GM12801 (cell line): ENCODE data around the gene VEGFC.

Experiments used
- TF ChIP-seq, protein P1 (sequence below): IDR thresholded peaks from one replicate; pipeline ENCODE4 v1.5.1; 2011; ENCODE audit warnings: control low read depth; ENCODE audit not compliant: insufficient read length; ENCODE audit errors: extremely low read depth

VEGFC gene

DNA sequence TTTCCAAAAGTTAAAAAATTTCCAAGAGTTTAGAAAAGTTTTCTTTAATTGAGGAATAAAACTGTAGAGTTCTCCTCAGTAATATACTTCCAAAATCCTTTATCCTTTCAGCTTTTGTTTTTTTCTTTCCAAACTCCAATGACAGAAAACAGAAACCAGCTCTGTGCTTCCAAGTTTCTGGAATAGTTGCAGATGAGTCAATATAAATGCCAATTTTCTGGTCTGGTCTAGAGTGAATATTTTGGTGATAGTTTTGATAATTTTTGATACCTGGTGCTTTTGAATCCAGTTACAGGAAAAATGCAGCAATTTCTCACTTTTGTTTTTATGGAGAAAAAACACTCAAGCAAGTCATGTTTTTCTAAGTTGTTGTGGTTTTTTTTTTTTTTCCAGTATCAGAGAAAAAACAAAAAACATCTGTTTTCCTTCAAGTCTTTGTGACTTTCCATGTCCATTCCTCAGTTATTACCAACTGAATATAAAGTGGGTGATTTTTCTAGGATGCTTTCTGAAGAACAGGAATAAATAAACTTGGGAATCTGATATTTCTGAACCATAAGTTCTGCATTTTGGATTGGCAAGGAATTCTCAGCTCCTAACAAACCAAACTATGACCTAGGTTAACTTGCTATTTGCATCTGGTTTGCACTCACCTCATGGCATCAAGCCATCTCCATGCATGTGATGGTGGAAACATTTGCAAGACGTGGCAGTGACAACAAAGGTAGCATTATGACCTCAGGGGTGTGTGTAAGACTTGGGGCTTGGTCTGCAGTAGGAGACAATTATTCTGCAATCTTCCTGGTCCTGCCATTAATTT lies 139.1 kb downstream of the VEGFC start:
- TF ChIP-seq, protein P1, sequence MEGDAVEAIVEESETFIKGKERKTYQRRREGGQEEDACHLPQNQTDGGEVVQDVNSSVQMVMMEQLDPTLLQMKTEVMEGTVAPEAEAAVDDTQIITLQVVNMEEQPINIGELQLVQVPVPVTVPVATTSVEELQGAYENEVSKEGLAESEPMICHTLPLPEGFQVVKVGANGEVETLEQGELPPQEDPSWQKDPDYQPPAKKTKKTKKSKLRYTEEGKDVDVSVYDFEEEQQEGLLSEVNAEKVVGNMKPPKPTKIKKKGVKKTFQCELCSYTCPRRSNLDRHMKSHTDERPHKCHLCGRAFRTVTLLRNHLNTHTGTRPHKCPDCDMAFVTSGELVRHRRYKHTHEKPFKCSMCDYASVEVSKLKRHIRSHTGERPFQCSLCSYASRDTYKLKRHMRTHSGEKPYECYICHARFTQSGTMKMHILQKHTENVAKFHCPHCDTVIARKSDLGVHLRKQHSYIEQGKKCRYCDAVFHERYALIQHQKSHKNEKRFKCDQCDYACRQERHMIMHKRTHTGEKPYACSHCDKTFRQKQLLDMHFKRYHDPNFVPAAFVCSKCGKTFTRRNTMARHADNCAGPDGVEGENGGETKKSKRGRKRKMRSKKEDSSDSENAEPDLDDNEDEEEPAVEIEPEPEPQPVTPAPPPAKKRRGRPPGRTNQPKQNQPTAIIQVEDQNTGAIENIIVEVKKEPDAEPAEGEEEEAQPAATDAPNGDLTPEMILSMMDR, result no peak

DNA sequence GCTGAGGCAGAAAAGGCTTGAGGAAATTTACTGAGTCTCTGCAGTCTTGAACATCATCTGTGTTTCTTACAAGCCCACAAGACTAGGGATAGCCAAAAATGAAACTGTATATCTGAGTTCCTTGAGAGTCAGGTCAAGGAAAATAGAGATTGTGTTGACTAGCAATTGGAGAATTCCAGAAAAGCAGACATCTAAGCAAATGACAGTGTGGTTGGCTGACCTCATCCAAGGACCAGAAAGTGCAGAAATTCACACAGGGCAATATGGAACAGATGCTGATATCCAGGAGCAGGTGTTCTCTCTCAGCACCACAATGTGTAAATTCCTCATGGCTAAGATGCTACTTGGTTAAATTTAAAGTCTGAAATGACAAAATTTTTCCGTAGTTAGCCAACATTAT lies 146.4 kb downstream of the VEGFC start:
- TF ChIP-seq, protein P1, result no peak

DNA sequence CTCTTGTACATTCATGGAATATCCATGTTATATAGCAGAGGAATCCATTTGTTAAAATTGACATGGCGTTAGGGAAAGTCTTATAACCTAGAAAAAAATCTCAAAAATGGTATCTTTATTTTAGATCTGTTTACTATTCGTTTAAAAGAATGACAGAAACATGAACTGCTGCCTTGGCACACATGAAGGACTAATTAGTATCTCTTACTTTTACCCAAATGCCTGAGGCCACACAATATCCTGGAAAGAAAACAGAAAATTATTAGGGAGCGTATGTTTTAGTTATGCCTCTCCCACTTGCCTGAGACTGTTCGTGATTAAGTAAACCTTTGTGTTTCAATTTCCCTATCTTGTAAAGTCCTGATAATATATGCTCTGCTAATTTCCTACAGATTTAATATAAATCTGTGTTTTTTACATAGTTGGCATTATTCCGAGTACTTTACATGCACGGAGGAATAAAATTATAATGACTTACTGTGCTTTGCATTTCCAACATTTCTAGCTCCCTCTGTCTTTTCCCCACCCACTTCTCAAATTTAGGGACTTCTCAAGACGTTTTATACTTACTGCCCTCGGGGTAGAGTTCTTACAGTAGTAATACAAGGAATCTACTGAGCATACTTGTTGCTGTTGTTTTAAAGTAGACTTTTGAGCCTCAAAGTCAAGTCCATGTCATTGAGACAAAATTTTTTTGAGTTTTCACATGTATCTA lies 147.3 kb downstream of the VEGFC start:
- TF ChIP-seq, protein P1, result no peak

DNA sequence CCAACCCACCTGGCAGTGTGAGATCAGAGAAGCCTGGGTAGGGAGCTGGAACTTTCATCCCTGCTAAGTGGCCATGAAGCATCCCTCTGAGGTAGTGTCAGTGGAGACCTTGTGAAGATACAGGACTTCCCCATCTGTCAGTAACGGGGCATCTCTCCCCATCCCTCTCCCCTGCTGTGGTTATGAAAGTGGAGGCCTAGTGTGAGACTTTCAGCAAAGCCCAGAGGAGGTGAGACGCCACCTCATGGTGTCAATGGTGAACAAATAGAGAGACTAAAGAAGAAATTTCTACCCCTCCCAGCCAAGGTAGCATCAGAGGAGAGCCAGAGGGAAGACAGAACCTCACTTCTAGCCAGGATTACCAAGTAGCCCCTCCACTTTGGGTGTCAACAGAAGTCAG lies 150.2 kb downstream of the VEGFC start:
- TF ChIP-seq, protein P1, result no peak

DNA sequence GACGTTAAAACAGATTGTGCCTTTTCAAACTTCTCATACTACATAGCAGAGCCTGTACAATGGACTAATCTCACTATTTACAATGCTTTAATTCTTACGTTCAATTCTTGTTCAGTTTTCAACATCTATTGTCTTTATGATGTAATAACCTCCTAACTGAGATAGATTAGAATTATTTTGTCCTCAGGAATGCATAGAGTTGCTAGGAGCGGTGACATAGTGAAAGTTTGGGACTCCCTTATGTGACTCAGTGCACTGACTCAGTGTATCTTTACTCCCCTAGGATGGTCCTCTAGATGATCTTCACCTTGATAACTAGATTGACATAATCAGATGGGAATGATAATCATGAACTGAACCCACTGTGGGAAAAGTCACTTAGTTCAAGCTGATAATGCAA lies 151.5 kb downstream of the VEGFC start:
- TF ChIP-seq, protein P1, result no peak

DNA sequence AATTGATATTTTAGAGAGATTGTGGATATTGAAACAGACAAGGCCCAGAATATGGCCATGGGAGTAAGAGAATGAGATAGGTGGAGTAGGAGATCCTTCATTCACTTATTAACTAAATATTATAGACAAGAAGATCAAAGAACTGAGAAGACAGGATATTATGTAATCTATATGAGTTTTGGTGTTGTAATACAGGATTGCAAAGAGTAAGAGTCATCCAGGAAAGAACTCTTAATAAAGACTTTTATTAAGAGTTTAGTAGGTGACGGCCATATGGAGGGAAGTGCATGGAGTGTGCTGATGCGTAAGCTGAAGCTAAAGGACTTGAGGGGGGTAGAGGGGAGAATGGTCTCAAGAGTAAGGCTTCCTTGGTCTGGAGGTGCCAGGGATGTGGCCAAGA lies 153.7 kb downstream of the VEGFC start:
- TF ChIP-seq, protein P1, result no peak

DNA sequence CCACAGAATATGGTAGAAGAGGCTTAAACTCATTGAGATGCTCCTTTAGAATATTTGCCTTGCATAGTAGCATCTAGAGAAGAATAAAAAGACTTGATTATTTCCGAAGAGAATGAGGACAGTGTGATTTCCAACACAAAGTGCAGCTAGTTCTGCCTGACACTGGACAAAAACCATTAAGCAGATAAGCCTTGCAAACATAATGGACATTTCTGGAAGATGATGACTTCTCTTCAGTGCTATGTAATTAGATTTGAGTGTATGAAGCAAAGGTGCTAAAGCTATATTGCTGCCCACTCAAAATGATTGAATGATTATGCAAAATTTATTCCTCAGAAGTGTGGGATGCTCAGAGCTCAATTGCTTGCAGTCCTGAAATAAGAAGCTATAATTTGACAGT lies 156.4 kb downstream of the VEGFC start:
- TF ChIP-seq, protein P1, result no peak
